GM12892 (cell line): ENCODE data around the gene ZNF438.

ENCODE experiments used
- POLR2A ChIP-seq: IDR thresholded peaks from 2 replicates; pipeline ENCODE4 v1.6.1; 2011; ENCODE audit warnings: low read depth, low read length, control low read depth
- POLR2AphosphoS5 ChIP-seq: IDR thresholded peaks from 2 replicates; pipeline ENCODE4 v1.6.1; 2011; ENCODE audit warnings: low read depth, low read length, control low read depth

GRCh38 chr10:30995081-30995770 is 36.4 kb downstream of the ZNF438 start:
- TF ChIP-seq POLR2AphosphoS5: no peak
- TF ChIP-seq POLR2A: no peak
